Cardiac muscle cell (in vitro differentiated cells and primary cell): ENCODE data around the gene TMEM131. TPM values are rescaled to one million over a fixed set of nuclear protein-coding genes. Genes with fewer than 3 reads are reported as not detected.

Source experiments
- DNase-seq, 2 donors: peaks; one replicate each; pipeline versions ENCODE4 v3.0.0 to v3.0.0-alpha.2; 2010 to 2017; ENCODE audit warnings: low read depth in 1 of 2, low spot score in 1 of 2
- H3K27ac ChIP-seq: fragments of 200-600 bp; sonication (generic); 2 replicates; pipeline ENCODE4 v1.5.1; 2016
- H3K27me3 ChIP-seq: fragments of 200-600 bp; sonication (generic); 2 replicates; pipeline ENCODE4 v1.6.0; 2016; ENCODE audit warnings: control low read depth
- H3K36me3 ChIP-seq: fragments of 200-600 bp; sonication (generic); 2 replicates; pipeline ENCODE4 v1.5.1; 2016; ENCODE audit warnings: control low read depth
- H3K4me1 ChIP-seq: fragments of 200-600 bp; sonication (generic); 2 replicates; pipeline ENCODE4 v1.8.1; 2017; ENCODE audit warnings: low read depth, mild to moderate bottlenecking, mixed run types
- H3K4me3 ChIP-seq: fragments of 200-600 bp; sonication (generic); 2 replicates; pipeline ENCODE4 v1.5.1; 2016; ENCODE audit warnings: mild to moderate bottlenecking
- H3K9me3 ChIP-seq: fragments of 200-600 bp; sonication (generic); 2 replicates; pipeline ENCODE4 v1.5.1; 2017; ENCODE audit warnings: low read depth, mild to moderate bottlenecking, control low read depth
- CTCF ChIP-seq: IDR thresholded peaks from 2 replicates; pipeline ENCODE4 v1.5.1; 2012; ENCODE audit warnings: low read depth, mild to moderate bottlenecking, low read length
- polyA plus RNA-seq: library from polyadenylated mRNA; unstranded; fragments of >200 nt; fragmentation: Nextera tagmentation; extraction: Ambion mirVana; gene quantifications from 2 replicates; pipeline ENCODE4 v1.2.1, GENCODE V29; 2016
- total RNA-seq: library from RNA; depleted of rRNA; stranded (reverse); fragments of >200 nt; gene quantifications from 2 replicates; pipeline ENCODE4 v1.2.3, GENCODE V29; 2016

TMEM131 gene
- total and polyA plus RNA-seq, 2 experiments from 2014 or later: 16.3 to 19.1 TPM

DNA sequence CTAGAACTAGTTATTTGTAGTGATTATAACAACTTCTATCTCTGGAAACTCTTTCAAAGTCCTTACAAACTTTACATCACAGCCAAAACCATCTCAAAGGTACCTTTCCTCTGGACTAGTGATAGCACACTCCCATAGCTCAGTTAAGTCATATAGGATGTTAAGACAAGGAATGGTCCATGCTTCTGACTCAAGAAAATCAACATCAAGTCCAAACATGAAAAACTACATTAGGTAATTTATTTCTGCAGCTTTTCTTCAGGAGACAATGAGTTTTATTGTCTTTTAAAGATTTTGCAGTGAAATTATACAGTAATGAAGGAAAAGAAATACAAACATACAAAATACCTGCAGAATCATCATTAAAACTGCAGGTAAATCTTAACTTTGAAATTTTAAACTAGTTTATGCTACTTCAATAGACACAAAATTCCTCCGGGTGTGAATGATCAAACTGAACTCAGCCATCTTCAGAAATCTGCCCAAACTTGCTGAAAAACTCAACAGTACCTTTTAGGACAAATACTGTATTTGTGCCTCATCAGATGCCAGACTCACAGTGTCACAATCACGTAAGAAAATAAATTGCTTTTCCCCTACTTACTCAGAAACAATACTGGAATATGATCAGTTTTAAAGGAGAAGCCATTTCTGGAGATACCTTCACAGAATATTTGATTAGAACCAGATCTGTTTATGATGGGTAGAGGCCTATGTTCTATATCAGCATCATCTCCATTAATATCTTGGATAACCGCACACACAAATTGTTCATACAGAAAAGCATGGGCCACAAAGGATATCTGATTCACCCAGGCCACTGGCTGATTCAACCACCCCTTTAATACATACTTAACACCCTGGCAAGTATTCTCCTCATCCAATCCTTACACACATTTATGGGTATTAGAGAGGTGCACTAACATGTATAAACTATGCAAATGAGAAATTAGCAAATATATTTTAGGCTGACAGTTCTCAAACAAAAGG is 2.6 kb downstream of the TMEM131 start:
- H3K9me3 ChIP-seq: no peaks in the 10 kb centered on the region
- peaks cover 7% of the 10 kb centered on the region for H3K4me1 ChIP-seq
- H3K27me3 ChIP-seq: no peaks in the 10 kb centered on the region
- peak overlapping the region; percentile 74 for H3K4me3 ChIP-seq
- no peak for TF ChIP-seq CTCF
- DNase-seq: no peak
- H3K27ac ChIP-seq: no peak overlapping the region
- H3K36me3 ChIP-seq: no peaks in the 10 kb centered on the region

DNA sequence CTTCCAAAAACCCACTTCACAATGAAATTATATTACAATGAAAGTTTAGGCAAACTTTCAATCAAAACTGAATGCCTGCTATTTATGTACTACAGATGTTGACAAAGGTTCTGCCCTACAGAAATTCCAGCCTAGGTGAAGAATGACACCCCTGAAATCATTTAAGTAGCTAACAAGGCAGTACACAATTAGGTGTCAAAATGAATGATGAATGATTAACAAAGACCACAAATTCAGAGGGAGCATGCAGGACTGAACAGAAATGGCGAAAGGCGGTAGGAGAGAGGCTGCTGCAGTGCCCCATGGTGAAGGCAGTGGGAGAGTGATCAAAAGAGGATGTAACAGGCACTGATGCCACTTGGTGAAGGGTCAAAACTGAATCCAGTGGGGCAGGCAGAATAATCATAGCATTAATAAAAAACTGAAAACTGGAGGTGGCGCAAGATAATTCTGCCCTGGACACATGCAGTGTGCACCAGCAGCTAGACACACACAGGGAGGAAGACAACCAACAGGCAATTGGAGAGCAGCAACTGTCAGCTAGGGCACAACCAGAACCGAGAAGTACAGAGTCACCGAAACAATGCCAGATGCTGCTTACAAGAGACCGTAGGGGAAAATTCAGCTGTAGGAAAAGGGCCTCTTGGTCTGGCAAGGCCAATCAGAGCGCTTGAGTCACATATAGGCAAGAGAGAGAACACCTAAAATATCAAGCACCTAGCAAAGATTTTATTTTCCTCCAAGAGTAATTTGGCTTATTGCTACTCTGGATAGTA is 4.5 kb downstream of the TMEM131 start:
- Histone ChIP-seq H3K27ac (no peak overlapping the region), H3K4me3 (no peak overlapping the region), H3K4me1 (peaks cover 4% of the 10 kb centered on the region), H3K27me3 (no peaks in the 10 kb centered on the region), H3K36me3 (no peaks in the 10 kb centered on the region), H3K9me3 (no peaks in the 10 kb centered on the region)
- no peak for TF ChIP-seq CTCF
- no peak for DNase-seq

DNA sequence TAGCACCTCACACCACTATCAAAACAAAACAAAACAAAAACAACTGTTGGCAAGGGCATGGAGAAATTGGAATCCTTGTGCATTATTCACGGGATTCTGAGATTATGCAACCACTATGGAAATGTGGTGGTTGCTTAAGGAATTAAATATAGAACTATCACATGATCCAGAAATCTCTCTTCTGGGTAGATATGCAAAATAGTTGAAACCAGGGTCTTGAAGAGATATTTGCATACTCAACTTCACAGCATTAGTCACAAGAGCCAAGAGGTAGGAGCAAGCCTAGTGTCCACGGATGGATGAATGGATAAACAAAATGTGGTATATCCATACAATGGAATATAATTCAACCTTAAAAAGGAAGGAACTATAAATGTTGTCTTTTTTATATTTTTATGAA is 7.0 kb downstream of the TMEM131 start:
- no peaks in the 10 kb centered on the region for H3K36me3 ChIP-seq
- no peak overlapping the region for H3K4me3 ChIP-seq
- no peak overlapping the region for H3K27ac ChIP-seq
- TF ChIP-seq CTCF: no peak
- H3K4me1 ChIP-seq: peaks cover 9% of the 10 kb centered on the region
- H3K9me3 ChIP-seq: no peaks in the 10 kb centered on the region
- H3K27me3 ChIP-seq: no peaks in the 10 kb centered on the region
- peak in 1 of 2 donors; percentile 26 for DNase-seq

- TF ChIP-seq CTCF: no peak
- no peak for DNase-seq
- no peaks in the 10 kb centered on the region for H3K9me3 ChIP-seq
- no peaks in the 10 kb centered on the region for H3K36me3 ChIP-seq
- no peak overlapping the region for H3K4me3 ChIP-seq
- H3K27me3 ChIP-seq: no peaks in the 10 kb centered on the region
- H3K27ac ChIP-seq: no peak overlapping the region
- peaks cover 20% of the 10 kb centered on the region for H3K4me1 ChIP-seq
Observed at GRCh38 chr2:97985998-97986397, 9.8 kb downstream of the TMEM131 start.

GRCh38 chr2:97983698-97984097 is 12.1 kb downstream of the TMEM131 start:
- no peak for DNase-seq
- H3K9me3 ChIP-seq: no peaks in the 10 kb centered on the region
- no peak for TF ChIP-seq CTCF
- H3K4me3 ChIP-seq: no peak overlapping the region
- H3K36me3 ChIP-seq: no peaks in the 10 kb centered on the region
- H3K4me1 ChIP-seq: peaks cover 20% of the 10 kb centered on the region
- peak overlapping the region; percentile 72 for H3K27ac ChIP-seq
- H3K27me3 ChIP-seq: no peaks in the 10 kb centered on the region
